HTERT RPE-1 (cell line): ENCODE results near the gene ZNF837.
"Not testable (repeated sequence)": the region's sequence is repeated elsewhere in the genome, so short reads cannot be mapped to it uniquely, and the experiment has no call there.

Experiments
- in situ Hi-C: fragments of 300-500 bp; cut with MboI; formaldehyde crosslinking; loops from 4 replicates; pipeline ENCODE4 v1.14.3; 2020; ENCODE audit warnings: low sequenced_read_pairs

Gene ZNF837

DNA sequence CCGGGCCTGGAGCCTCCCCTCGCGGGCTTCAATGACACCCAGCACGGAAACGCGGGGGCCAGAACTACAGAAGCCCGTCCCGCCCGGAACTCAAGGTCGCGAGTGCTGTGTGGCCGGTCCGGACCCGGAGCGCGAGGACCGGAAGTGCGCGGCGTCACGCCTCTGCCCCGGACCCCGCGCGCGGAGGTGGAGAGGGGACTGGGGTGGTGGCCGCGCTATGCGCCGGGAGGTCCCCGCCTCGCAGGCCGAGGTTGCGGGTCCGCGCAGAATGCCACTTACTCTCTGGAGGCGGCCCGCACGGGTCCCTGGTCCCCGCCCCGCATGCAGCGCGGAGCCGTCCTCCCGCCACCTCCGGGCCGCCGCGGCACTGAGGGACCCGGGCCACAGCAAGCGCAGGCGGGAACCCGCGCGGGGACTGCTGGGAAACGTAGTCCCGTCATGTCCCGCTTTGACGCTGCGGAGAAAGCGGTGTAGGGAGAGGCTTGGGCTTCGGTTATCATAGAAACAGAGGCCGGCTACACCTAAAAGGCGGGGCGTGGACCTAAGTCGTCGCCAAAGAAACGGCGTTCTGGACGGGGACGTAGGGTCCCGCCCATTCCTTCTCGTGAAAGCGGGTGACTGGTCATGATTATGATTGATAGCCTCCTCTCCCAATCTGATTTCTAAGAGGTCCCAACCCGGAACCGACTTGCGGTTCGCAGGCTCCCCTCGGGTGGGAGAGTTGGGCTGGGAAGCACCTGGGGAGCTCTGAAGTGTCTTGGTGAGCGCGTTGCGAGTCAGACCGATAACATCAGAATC, at the start of gene ZNF837:
ZNF837 (minus strand) TSS at position 369 of the 798 bp plus-strand sequence. CDS start 11,698 bp downstream, outside the sequence.
- in situ Hi-C loops = no loop called here

DNA sequence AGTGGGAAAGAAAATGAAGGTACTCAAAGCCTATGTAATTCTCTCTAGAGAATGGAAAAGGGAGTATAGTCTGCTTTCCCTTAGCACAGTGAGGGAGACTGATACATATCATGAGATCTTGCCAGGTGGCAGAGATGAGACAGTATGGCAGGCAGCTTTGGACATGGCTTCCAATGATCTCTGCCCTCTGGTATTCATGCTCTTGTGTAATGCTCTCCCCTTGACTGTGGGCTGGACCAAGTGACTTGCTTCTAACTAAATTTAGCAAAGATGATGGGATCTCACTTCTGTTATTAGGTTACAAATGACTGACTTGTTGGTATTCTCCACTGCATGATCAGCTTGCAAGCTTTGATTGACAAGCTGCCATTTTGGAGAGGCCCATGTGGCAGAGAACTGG, 48.9 kb upstream of the ZNF837 start:
- in situ Hi-C loops = no loop called here

DNA sequence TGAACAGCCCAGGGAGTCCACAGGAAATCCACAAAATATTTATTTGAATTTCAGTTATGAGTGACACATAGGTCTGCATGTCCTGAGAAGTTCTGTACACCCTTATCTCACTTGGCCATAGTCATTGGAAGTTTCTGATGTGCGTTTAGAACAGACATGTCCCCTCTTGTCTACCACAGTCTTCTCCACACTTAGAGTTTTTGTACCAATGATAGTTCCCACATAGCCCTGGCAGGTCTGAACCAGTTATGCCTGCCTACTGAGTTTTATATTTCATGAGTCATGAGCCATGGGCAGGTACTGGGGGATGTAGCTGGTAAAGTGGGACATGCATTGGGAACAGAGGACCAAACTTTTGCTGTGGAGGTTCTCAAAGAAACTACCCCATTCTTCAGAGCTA, 47.8 kb upstream of the ZNF837 start:
- in situ Hi-C loops = no loop called here

DNA sequence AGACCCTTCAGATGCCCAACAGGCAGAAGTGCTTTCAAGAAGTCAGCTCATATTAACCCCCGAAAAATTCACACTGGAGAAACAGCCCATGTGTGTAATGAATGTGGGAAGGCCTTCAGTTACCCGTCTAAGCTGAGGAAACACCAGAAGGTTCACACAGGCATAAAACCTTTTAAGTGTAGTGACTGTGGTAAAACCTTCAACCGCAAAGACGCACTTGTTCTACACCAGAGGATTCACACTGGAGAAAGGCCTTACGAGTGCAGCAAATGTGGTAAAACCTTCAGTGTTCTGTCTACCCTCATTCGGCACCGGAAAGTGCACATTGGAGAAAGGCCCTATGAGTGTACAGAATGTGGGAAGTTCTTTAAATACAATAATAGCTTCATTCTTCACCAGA, 36.2 kb upstream of the ZNF837 start:
- in situ Hi-C loops = no loop called here

DNA sequence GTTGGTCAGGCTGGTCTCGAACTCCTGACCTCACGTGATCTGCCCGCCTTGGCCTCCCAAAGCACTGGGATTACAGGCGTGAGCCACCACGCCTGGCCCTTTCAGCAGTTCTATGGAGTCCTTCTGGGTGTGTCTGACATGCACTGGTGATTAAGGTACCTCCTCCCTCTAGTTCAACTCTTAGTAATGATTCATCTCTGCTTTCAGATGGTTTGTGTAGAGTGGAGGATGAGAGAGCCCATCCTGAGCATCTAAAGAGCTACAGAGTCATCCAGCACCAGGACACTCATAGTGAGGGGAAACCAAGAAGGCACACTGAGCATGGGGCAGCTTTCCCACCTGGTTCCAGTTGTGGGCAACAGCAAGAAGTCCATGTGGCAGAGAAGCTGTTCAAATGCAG, 35.8 kb upstream of the ZNF837 start:
- in situ Hi-C loops = no loop called here

DNA sequence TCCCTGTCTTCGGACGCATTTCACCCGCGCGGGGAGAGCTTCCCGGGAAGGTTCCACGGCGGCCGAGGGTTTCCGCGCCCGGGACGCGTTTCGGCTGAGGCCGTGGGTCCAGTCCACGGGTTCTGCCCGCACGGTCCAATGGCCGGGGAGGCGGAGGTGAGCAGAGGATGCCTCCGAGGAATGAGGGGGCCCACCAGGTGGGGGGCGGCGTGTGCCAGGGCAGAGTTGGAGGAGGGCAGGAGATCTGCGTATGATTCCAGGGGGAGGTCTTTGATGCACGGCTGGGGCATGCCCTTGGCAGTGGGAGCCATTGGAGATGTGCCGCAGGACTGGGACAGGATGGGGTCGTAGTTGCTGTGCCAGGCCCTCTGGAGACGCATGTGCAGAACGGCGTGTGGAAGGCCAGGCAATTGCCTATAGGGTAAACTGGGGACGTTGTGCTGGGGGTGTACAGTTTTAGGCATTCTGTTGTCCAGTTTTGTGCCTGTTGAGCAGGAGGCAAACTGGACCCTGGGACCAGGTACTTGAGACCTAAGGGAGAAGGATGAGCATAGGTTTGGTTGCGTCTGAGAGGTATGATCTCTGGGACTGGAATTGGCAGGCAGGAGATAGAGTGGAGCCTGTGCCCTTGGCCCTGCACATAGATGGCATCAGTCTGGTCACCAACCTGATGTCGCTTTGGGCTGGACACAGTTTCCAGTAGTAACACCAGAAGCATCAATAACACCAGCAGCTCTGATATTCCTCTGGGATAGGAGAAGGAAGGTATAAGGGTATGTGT, 28.4 kb upstream of the ZNF837 start:
- in situ Hi-C loops = no loop called here

DNA sequence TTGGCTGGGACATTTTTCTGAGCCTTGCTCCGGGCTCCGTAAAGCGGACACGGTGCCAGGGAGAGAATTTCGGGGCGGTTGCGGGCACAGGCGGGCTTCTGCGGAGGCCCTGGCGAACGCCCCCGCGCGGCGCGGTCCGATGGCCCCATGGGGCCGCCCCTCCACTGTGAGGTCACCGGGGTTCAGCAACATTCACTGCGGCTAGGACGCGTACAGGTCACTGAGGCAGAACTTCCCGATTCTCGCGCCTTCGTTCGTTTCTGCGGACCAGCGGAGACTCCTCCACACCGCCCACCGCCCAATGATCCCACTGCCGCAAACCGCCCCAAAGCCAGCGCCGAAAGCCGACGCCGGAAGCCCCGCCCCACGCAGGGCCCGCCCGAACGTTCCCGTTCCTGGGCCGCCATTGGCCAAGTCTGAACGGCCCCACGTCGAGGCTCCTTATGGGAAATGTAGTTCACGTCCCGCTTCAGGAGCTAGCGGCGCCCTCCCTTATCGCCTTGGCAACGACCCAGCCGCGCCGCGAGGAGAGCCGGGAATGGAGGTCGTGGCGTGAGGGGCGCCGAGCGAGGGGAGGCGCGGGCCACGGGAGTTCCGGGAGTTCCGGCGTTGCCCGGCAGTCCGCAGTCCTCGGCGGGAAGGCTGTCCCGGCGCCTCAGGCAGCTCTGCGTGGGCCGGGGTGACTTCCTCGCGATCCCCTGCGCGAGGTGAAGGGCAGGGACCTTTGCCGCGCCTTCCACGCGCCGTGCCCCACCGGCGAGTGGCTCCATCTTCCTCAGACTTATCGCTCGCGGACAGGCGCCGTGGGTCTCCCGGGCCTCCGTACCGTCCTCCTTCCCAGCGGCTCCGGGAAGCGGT, 27.6 kb upstream of the ZNF837 start, which contains the start of gene ZNF584:
ZNF584 (plus strand) TSS at position 498 of the 858 bp plus-strand sequence. CDS start 499 bp downstream, outside the sequence.
- in situ Hi-C loops = no loop called here

DNA sequence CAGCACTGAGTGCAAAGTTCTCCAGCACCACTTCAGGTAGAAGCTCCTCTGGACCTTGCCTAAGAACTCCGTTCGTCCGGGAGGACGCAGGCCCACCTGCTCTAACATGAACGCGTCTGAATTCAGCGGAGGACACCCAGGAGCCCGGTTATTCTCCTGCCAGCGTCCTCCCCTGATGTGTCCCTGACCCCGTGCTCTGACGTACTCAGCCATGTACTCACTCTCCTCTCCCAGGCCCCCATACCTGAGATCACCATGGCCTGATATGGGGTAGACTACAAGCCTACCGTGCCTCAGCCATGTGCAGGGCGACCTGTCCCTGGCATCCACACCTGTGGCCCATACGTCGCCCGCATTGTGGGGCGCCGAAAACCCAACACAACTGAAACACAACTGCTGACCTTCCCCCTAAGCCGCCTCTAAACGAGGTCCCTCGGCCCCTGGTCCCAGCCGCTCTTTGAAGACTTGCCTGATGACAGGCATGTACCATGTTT, 26.9 kb upstream of the ZNF837 start:
- in situ Hi-C loops = no loop called here

DNA sequence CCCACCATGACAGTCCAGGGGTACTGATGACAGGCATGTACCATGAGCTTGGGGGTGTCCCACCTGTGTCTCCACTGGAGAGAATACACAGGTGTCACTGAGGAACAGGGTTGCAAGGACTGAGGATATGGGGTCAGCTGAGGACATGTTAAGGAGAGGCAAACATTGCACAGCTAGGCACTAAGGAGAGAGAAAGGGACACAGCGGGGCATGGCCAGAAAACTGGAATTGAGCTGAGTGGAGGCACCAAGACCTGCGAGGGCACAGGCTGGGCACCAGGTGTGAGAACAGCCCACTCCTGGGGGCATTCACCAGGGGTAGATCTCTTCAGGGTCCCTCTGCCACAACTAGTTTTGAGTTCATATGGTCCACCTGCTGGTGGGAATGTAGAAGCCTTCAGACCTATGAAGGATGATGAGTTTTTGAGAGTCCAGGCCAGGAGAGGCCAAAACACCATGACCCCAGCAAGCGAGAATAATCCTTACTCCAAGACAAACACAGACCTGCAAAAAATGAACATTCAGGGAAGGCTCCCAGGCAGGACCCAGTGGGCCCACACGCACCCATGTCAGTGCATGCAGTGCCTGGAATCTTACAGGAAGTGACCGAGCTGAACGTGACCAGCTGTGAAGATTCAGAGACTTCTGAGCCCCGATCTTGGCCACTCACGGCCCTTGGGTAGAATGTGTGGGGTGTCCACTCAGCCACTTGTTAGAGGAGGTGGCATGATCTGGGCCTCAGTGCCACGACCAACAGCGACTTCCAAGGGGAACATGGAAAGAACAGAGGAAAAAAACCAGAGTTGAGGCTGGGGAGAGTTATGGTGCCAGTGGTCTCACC, 26.2 kb upstream of the ZNF837 start:
- in situ Hi-C loops = no loop called here

DNA sequence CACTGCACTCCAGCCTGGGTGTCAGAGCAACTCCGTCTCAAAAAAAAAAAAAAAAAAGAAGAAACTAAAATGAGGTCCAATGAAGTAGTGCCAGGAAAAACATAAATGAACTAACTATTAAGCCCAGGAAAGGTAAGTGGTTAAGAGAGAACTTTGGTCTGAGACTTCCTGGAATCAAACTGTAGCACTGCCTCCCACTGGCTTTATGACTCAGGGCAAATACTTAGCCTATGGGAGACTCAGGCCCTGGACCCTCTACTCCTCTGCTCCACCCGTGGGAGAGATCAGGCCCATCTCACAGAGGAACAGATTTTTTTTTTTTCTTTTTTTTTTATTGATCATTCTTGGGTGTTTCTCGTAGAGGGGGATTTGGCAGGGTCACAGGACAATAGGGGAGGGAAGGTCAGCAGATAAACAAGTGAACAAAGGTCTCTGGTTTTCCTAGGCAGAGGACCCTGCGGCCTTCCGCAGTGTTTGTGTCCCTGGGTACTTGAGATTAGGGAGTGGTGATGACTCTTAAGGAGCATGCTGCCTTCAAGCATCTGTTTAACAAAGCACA, 23.2 kb upstream of the ZNF837 start:
- in situ Hi-C loops = not testable (repeated sequence)

DNA sequence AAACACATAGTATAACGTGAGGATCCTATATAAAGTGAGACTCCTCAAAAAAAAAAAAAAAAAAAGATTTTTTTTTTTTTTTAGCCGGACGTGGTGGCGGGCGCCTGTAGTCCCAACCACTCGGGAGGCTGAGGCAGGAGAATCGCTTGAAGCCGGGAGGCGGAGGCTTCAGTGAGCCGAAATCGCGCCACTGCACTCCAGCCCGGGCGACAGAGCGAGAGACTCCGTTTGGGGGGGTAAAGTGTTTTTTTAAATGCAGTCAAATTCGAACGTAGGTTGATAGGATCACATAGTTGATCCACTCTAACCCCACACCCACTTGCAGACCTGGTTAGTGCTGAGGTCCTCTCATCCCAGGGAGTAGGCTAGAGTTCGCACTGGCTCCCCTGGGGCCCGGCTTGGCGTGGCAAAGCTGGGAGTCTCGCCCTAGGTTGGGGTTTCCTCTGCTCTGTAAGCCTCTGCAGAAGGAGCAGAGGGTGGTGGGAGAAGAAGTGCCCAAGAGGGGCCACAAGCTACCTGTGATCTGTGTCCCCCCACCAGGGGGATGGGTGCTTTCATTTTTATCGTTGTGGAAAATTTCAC, 21.1 kb upstream of the ZNF837 start:
- in situ Hi-C loops = no loop called here

DNA sequence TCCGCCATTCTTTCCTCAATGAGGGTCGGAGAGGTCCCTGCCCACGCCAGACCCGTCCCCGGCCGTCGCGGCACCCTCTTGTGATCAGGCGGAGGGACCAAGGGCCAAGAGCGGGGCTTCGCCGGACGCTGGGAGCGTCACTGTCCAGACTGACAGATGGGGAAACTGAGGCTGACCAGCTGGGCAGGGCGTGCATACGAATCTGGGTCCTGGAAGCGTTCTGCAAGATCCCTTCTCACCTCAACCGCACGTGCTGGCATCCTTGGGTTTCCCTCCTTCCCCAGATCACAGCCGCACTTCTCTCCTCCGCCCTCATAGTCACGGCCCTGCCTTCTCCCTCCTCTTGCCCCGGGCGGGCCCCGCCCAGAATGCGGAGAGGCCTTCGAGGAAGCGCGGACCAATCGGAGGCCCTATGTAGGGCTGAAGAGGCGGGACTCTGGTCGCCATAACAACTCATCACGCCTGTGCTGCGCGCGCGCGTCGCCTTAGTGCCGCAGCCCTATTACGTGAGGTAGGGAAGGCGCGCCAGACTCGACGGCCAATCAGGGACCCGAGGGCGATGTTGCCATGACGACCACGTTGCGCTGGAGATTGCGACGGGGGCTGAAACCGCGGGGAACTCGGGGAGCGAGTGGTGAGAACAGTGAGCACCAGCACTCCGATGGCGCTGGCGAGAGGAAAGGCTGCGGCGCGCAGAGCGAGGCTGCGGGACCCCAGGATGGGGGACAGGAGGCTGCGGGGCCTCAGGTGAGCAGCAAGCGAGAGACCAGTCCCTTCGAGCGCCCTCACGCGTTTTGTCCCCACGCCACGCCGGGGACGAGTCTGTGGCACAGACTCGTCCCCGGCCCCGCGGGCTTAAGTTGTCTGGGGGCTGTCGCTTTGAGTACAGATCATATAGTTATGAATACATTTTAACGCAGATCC, 20.3 kb upstream of the ZNF837 start:
- in situ Hi-C loops = no loop called here

DNA sequence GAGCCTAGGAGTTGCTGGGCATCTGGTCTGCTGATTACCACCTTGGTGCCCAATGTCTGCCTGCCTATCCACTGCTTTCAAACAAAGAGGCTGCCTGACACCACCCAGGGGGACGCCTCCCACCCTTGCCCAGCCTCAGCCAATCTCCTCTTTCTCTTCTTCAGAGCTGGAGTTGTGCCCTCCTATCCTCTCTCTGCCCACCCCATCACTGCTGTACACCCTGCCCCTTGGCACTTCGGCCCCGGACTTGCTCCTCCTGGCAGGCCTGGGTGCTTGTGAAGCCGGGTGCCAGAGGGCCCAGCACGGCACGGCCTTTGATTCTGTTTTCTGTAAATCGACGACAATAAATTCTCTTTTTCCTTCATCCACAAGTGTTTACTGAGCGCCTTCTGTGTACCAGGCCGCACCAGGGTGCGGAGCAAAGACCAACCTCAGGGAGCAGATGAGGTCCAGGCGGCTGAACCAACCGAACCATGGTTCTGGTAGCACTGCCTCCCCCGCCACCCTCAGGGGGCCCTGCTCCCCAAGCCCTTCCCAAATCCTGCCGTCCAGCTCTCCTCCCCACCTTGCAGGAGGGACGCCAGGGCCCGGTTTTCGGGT, 19.6 kb upstream of the ZNF837 start:
- in situ Hi-C loops = no loop called here

DNA sequence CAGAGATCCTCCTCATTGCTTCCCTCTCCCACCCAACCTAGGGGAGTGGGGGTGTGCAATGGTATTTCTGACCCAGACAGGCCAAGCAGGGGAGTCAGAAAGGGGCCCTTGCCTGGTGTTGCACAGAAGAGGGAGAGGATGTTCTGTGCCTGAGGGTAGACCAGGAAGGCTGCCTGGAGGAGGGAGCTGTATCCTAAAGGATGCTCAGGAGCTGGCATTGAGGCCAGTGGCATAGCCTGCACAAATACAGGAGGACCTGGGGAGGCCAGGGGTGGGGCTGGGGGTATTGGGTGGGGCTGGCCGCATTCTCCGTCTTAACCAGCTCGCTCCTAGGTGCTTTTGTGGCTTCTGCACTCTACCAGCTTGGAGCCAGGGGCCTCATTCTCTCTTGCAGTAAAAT, 19.1 kb upstream of the ZNF837 start:
- in situ Hi-C loops = no loop called here

DNA sequence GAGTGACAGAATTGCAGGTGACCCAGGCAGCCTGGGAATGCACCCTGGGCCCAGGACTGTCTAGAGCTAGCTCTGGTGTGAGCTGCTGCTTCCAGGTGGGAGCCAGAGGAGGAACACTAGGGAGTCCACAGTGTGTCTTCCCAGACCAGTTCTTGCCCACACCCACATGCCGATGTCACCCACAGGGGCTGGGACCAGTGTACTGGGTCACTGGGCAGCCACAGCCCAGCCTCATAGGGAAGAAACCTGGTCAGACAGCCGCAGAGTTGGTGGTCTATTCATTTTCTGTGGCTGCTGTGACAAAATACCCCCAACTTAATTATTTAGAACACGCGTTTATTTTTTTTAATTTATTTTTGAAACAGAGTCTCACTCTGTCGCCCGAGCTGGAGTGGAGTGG, 17.7 kb upstream of the ZNF837 start:
- in situ Hi-C loops = no loop called here

DNA sequence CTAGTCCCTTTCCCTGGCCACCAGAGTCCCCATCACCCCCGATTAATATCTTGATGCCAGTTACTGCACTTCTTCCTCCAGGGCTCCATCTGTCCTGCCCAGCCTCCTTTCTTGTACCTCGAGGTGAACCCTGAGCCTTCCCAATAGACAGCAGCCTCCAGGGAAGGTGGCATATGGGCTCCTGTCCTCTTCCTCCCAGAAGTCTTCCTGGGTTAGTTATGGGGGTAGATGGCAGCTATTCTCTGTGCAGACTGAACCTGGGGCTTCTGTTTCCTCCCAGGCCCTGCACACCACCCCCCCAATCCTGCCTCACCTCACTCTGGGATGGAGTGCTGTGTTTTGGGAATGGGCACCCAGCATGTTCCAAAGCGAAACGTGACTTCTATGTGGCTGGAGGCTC, 17.3 kb upstream of the ZNF837 start:
- in situ Hi-C loops = no loop called here

DNA sequence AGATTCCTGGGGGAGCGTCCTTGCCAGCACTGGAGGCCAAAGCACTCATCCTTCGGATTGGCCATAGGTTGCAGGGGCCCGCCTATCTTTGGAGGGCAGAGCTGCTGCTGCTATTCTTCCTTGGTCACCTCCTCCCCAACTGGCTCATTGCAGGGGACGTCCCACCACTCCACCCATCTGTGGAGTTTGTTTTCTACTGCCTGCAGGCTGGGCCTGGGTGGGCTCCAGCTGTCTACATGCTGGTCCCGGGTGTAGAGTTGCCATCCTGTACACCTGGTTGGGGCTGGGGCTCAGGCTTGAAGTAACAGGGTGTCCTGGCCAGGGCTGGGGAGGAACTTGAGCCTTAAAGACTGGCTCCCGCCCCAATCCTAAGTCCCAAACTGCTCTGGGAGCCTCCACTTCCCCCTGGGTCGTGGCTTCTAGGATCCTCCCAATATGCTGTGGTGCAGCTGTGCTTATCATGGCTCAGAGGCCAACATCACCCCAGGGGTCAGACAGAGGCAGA, 16.8 kb upstream of the ZNF837 start:
- in situ Hi-C loops = no loop called here
